Effector memory CD8-positive, alpha-beta T cell (primary cell): ENCODE measurements around the gene GRIP2.

Experiments used
- ATAC-seq: fragments of 150-1000 bp; cut with Tn5 transposase; replicated peaks from 2 replicates; pipeline ENCODE4 v1.10.0; 2021; ENCODE audit warnings: mild to moderate bottlenecking, moderate library complexity
- DNase-seq, 3 experiments: peaks; one replicate each; pipeline ENCODE4 v3.0.0; 2021
- H3K27ac Mint-ChIP-seq, 2 donors: one replicate each; pipeline ENCODE4 v1.8.0; 2022; ENCODE audit warnings: mild to moderate bottlenecking in 2 of 2, mixed read lengths in 2 of 2, moderate library complexity in 2 of 2
- H3K27me3 Mint-ChIP-seq, 2 donors: one replicate each; pipeline ENCODE4 v1.8.0; 2022; ENCODE audit warnings: mixed read lengths in 2 of 2
- H3K36me3 Mint-ChIP-seq: one replicate; pipeline ENCODE4 v1.8.0; 2022; ENCODE audit warnings: mild to moderate bottlenecking, moderate library complexity, mixed read lengths; ENCODE audit not compliant: insufficient read depth
- H3K4me1 Mint-ChIP-seq, 2 donors: one replicate each; pipeline ENCODE4 v1.8.0; 2022; ENCODE audit warnings: low read depth in 2 of 2, mixed read lengths in 2 of 2
- H3K4me3 Mint-ChIP-seq, 2 donors: one replicate each; pipeline ENCODE4 v1.8.0; 2022; ENCODE audit warnings: mild to moderate bottlenecking in 2 of 2, mixed read lengths in 2 of 2, moderate library complexity in 2 of 2
- H3K9me3 Mint-ChIP-seq, 2 donors: one replicate each; pipeline ENCODE4 v1.8.0; 2022; ENCODE audit warnings: mixed read lengths in 2 of 2

GRIP2 gene

DNA sequence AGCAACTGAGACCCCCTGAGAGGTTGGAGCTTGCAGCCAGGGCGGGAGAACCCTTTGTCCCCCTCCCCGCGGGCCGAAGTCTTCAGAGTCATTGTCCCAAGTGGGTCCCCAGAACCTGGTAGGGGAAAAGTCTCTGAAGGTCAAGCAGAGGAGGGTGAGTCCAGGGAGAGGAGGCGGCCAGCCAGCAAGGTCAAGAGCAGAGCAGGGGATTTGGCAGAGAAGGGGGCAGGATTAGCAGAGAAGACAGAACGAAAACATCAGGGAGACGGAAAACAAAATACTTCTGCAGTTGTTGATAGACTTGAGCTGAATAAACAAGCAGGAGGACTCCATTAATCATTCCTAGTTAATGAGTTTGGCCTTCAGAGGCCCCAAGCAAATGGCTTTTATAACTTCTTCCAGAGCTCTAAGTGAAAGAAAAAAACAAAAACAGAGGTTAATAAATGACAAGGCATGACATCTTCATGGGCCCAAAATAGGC is 66.7 kb downstream of the GRIP2 start:
- DNase-seq (no peak), ATAC-seq (no peak)
- Mint-ChIP-seq H3K27me3 (no peaks in the 10 kb centered on the region), H3K27ac (peak overlapping the region in 1 of 2 donors; percentile 41), H3K36me3 (peaks cover 50% of the 10 kb centered on the region), H3K4me1 (no peaks in the 10 kb centered on the region), H3K4me3 (no peak overlapping the region), H3K9me3 (no peaks in the 10 kb centered on the region)

DNA sequence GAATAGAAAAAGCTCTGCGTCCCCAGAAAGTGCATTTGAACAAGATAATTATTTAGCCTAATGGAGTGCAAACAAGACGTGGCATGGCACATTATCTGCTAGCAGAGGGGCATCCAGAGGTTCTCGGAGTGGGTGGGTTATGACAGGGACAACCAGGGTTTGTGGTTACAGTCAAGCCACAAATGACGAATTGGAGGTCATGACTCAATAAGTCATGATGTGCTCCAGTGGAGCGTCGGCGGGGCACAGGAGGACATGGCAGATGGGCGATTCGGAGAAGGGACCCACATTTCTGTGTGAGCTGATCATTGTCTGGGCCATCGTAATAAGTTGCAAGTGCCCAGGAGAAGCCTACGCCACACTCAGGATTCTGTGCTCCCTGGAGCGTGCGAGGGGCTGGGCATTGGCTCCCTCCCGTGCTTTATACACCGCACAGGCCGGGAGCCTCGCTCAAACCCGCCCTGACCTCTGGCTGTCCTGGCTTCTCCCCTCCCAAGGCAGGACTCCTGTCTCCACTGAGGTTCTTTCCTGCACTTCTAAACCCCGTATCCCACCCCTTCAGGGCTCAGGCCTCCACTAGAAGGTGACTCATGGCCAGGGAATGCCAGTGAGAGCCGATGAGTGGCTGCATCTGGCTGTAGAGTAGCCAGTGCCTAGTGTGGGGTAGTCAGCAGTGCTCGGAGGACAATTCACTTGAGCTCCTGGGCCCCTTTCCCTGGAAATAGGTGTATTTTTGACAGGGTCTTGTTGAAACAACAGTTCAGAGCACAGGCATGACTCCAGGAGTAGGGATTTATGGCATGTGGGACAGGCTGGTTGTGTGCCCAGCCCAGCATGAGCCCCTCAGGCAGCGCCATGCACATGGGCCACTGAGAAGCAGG is 67.4 kb downstream of the GRIP2 start:
- DNase-seq (no peak), ATAC-seq (no peak)
- peaks cover 48% of the 10 kb centered on the region for H3K36me3 Mint-ChIP-seq

DNA sequence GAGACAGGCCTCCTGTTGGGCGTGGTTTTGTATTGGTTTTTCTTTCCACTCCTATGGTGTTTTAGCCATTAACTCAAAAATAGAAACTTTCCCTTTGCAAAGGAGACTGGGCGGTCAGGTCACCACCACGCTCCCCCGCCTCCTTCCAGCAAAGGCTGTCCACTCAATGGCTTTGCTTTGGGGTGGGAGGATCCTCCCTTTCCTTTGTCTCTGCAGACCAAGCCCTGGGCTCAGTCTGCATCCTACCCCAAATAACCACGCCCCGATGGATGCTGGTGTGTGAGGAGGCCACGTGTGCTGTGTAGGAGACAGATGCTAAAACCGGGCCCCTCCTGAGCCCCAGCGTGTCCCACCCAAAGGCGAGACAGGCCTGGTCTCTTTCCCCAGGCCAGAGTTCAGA is 68.5 kb downstream of the GRIP2 start:
- Mint-ChIP-seq H3K4me1 (no peaks in the 10 kb centered on the region), H3K27me3 (no peaks in the 10 kb centered on the region), H3K9me3 (no peaks in the 10 kb centered on the region), H3K36me3 (peaks cover 46% of the 10 kb centered on the region), H3K27ac (no peak overlapping the region), H3K4me3 (no peak overlapping the region)
- no peak for DNase-seq
- ATAC-seq: no peak

More for the DNA sequence above, 67.4 kb downstream of the GRIP2 start:
- Mint-ChIP-seq H3K27me3 (no peaks in the 10 kb centered on the region), H3K4me3 (no peak overlapping the region), H3K4me1 (no peaks in the 10 kb centered on the region), H3K27ac (peak overlapping the region in 1 of 2 donors; percentile 41), H3K9me3 (no peaks in the 10 kb centered on the region)

DNA sequence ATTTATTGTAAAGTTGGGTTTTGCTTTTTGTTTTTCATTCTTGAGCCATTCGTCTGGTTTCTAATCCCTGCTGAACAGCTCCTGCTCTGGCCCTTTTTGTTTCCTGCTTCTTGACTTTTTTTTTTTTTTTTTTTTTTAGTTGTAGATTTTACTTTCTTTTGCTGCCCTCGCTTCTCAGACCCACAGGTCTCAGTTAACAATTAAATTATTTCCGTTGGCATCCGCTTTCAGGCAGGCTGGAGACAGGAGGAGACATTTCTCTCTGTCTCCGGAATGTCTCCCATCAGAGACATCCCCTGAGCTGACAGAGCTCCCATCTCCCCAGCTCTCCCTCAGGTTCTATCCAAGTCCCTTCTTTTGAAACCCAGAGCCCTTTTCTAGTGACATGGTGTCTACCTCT is 69.1 kb downstream of the GRIP2 start:
- H3K27ac Mint-ChIP-seq: no peak overlapping the region
- no peak overlapping the region for H3K4me3 Mint-ChIP-seq
- no peaks in the 10 kb centered on the region for H3K9me3 Mint-ChIP-seq
- no peaks in the 10 kb centered on the region for H3K4me1 Mint-ChIP-seq
- no peaks in the 10 kb centered on the region for H3K27me3 Mint-ChIP-seq
- H3K36me3 Mint-ChIP-seq: peaks cover 42% of the 10 kb centered on the region
- ATAC-seq (no peak), DNase-seq (no peak)

DNA sequence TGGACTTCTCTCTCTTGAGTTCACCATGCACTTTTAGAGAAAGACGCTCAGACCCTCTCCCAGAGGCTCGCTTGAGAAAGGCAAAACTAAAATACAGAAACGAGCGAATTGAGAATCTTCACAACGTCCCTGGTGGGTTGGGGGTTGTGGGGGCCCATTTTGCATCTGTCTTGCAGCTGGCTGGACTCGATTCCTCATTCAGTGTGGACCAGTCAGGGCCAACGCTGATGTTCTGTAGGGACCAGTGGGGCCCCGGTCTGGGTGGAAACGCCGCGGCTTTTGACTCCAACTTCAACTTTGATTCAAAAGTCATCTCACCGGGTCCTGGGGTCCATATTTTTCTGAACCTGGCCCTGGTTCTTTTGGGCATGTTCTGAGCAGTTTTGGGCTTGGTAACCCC is 69.7 kb downstream of the GRIP2 start:
- no peaks in the 10 kb centered on the region for H3K9me3 Mint-ChIP-seq
- H3K4me1 Mint-ChIP-seq: no peaks in the 10 kb centered on the region
- DNase-seq (no peak), ATAC-seq (no peak)
- no peaks in the 10 kb centered on the region for H3K27me3 Mint-ChIP-seq
- no peak overlapping the region for H3K4me3 Mint-ChIP-seq
- H3K36me3 Mint-ChIP-seq: peaks cover 38% of the 10 kb centered on the region
- H3K27ac Mint-ChIP-seq: no peak overlapping the region

DNA sequence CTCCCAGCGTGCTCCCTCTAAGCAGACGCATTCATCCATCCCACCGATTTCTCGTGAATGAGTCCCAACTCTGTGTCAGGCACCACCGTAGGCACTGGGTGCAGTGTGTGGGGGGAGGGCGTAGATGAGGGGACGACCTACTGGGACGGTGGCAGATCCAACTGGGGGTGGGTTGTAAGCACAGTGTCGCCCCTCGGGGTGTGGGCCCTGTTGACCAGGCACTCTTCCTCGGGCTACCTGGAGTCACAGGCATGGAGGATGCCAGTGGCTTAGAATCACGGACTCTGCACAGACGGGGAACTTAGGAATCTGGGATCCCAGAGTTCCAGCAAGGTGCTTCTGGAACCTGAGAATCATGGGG is 71.5 kb downstream of the GRIP2 start:
- DNase-seq: no peak
- Mint-ChIP-seq H3K27me3 (no peaks in the 10 kb centered on the region), H3K36me3 (peaks cover 34% of the 10 kb centered on the region)

DNA sequence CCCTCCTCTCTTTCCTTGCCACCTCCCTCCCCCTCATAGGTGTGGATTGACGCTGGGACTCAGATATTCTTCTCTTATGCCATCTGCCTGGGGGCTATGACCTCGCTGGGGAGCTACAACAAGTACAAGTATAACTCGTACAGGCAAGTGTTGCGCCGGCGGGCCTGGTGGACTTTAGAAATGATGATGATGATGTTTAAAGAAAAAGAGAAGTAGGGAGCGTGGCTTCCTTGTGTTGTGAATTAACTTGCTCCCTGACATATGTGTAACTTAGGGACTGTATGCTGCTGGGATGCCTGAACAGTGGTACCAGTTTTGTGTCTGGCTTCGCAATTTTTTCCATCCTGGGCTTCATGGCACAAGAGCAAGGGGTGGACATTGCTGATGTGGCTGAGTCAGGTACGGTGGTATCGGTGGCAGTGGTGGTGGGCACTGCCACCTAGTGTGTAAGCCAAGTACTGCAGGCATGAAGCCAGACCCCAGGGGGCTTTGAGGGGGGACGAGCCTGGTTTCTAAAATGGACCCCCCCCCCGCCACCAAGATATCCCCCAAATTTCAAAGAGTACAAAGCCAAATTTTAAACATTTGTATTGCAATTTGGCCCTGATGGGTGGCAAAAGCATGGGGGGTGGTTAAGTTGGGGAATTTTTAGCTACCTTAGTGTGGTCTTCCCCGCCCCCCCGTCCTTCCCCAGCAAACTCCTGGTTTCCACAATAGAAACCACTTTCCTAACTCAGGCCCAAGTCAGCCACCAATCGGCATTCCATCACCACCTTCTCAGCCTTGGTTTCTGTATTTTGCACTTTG is 72.1 kb downstream of the GRIP2 start:
- Mint-ChIP-seq H3K4me1 (no peaks in the 10 kb centered on the region), H3K9me3 (no peaks in the 10 kb centered on the region), H3K27me3 (no peaks in the 10 kb centered on the region), H3K27ac (no peak overlapping the region), H3K36me3 (peaks cover 31% of the 10 kb centered on the region), H3K4me3 (no peak overlapping the region)
- ATAC-seq (peak; percentile 61), DNase-seq (peak; percentile 15 to 47 (median 42))

More for the DNA sequence above, 71.5 kb downstream of the GRIP2 start:
- no peak for ATAC-seq
- H3K4me3 Mint-ChIP-seq: no peak overlapping the region
- no peak overlapping the region for H3K27ac Mint-ChIP-seq
- no peaks in the 10 kb centered on the region for H3K4me1 Mint-ChIP-seq
- no peaks in the 10 kb centered on the region for H3K9me3 Mint-ChIP-seq

DNA sequence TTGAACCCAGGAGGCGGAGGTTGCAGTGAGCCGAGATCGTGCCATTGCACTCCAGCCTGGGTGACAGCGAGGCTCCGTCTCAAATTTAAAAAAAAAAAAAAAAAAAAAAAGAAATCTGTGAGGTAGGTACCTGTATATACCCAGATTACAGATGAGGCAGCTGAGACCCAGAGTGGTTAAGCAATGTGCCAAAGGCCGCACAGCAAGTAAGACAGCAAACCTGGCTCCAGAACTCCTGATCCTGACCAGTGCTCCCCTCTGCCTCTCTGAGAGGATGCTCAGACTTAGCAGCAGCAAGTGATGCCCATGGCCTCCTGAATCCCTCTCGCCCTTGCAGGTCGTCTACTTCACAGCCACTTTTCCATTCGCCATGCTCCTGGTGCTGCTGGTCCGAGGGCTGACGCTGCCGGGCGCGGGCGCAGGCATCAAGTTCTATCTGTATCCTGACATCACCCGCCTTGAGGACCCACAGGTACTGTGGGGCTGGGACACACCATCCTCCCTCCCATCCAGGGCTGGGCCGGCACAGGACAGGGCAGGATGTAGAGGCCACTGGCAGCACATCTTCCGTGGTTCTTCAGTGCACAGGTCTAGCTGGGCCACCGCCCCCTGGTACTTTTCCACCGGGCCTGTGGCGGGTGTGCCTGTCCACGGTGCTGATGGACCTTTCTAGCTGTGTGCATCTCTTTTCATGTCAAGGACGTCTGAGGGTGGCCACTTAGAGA is 73.8 kb downstream of the GRIP2 start:
- Mint-ChIP-seq H3K27ac (no peak overlapping the region), H3K36me3 (peaks cover 29% of the 10 kb centered on the region), H3K4me3 (no peak overlapping the region), H3K9me3 (no peaks in the 10 kb centered on the region), H3K4me1 (peaks cover 0 to 3% of the 10 kb centered on the region in 2 donors), H3K27me3 (no peaks in the 10 kb centered on the region)
- ATAC-seq (no peak), DNase-seq (no peak)

DNA sequence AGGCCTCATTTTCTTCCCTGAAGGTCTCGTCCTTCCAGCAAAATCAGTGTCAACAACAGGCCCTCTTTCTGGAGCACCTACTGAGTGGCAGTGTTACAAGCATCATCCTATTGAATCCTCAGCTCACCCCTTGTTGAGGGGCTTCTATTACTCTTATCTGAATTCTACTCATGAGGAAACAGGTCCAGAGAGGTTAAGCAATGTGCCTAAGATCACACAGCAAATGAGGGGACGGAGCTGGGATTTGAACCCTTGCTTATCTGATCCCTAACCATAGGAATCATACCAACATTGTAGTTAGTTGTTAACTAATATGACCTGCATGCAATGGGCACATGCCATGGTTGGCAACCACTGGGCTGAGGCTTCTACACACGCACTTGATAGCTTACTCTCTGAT is 74.7 kb downstream of the GRIP2 start:
- H3K36me3 Mint-ChIP-seq: peaks cover 28% of the 10 kb centered on the region

DNA sequence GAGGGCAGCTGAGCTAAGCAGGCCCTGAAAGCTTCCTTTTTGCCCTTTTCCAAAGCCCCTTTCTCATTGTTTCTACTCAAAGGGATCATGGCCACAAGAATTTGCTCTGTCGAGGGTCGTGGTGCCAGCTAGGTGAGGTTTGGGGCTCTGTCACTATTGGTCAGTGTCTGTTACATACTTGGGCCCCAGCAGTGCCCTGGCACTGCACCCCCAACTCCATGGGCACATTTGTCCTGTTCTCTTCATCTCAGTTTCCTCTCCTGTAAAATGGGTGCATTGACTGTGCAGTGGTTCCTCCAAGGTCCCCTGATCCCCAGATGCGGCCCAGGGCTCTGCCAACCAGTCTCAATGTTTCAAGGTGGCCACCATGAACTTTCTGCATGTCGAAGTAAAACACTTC is 75.6 kb downstream of the GRIP2 start:
- no peaks in the 10 kb centered on the region for H3K27me3 Mint-ChIP-seq
- H3K36me3 Mint-ChIP-seq: peaks cover 26% of the 10 kb centered on the region
- H3K9me3 Mint-ChIP-seq: no peaks in the 10 kb centered on the region
- no peak overlapping the region for H3K27ac Mint-ChIP-seq
- DNase-seq (no peak), ATAC-seq (no peak)
- H3K4me1 Mint-ChIP-seq: peaks cover 0 to 6% of the 10 kb centered on the region in 2 donors
- H3K4me3 Mint-ChIP-seq: no peak overlapping the region

More for the DNA sequence above, 74.7 kb downstream of the GRIP2 start:
- DNase-seq (no peak), ATAC-seq (no peak)
- H3K27ac Mint-ChIP-seq: no peak overlapping the region
- peaks cover 0 to 3% of the 10 kb centered on the region in 2 donors for H3K4me1 Mint-ChIP-seq
- no peaks in the 10 kb centered on the region for H3K27me3 Mint-ChIP-seq
- no peaks in the 10 kb centered on the region for H3K9me3 Mint-ChIP-seq
- no peak overlapping the region for H3K4me3 Mint-ChIP-seq

DNA sequence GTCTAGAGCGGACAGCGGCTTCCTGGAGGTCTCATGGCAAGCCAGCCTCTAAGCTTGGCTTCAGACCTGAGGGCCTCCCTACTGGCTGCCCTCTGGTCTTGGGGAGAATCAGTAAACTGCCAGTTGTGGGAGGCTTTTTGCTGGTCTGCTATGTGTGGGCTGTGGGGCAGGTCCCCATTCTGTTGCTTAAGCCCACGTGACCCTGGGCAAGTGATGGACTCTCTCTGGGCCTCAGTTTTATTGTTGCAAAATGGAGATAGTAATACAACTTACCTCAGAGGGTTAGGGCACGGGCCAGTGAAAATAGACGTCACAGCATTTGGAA is 76.0 kb downstream of the GRIP2 start:
- Mint-ChIP-seq H3K27me3 (no peaks in the 10 kb centered on the region), H3K9me3 (no peaks in the 10 kb centered on the region), H3K4me1 (peaks cover 0 to 6% of the 10 kb centered on the region in 2 donors), H3K36me3 (peaks cover 22% of the 10 kb centered on the region), H3K27ac (no peak overlapping the region), H3K4me3 (no peak overlapping the region)
- no peak for ATAC-seq
- no peak for DNase-seq

DNA sequence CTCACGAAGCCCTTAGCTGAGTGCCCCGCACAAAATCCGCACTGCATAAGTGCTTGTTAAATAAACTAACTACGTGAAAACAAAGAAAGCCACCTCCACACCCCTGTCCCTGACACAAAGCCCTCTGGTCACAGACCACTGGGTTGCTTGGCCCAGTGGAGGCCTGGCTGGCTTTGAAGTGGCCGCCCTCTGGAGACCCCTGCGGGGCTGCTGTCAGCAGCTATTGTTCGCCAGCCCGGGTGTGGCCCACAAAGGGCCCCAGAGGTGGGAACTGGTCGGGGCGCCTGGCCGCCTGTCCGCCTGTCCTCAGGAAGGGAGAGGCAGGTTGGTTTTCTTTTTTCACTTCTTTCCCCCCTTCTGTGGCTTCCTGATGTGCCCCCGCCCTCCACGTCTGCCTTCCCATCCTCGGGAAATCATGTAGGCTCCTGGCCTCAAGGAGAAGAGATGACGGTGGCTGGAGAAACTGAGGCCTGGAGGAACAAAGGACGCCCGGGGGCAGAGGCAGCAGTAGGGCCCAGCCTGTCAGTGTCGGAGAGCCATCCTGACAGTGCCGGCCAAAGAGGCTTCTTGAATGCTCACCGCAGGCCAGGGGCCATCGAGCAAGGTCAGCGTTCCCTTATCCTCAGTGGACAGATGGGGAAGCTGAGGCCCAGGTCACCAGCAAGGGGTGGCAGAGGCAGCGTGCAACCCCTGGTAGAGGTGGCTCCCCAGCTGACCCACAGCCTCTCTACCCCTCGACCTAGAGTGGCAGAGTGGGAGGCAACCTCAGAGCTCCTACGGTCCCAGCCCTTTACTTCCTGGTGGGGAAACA is 76.6 kb downstream of the GRIP2 start:
- H3K36me3 Mint-ChIP-seq: peaks cover 21% of the 10 kb centered on the region
- ATAC-seq (no peak), DNase-seq (no peak)
- peaks cover 0 to 6% of the 10 kb centered on the region in 2 donors for H3K4me1 Mint-ChIP-seq
- peak overlapping the region; percentile 46 to 77 for H3K27ac Mint-ChIP-seq
- no peak overlapping the region for H3K4me3 Mint-ChIP-seq
- no peaks in the 10 kb centered on the region for H3K9me3 Mint-ChIP-seq
- H3K27me3 Mint-ChIP-seq: no peaks in the 10 kb centered on the region

DNA sequence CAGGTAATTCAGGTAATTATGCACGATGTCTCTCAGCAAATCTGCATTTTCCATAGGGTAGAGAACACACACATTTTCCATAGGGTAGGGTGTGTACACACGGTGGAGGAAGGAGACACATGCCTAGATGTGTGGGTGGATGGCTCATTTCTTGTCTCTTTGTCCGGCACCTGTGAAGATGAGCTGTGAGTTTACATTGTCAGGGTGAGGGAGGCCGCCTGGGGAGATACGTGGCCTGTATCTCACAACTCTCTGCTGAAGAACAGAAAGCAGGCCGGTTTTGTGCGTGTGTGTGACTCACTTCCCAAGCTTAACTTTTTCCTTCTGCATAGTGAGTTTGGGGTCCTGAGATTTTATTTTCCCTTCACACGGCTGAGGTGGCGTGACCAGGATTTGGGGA is 77.4 kb downstream of the GRIP2 start:
- H3K36me3 Mint-ChIP-seq: peaks cover 17% of the 10 kb centered on the region
- ATAC-seq (no peak), DNase-seq (no peak)
- H3K27me3 Mint-ChIP-seq: no peaks in the 10 kb centered on the region
- peak overlapping the region in 1 of 2 donors; percentile 77 for H3K27ac Mint-ChIP-seq
- no peaks in the 10 kb centered on the region for H3K9me3 Mint-ChIP-seq
- H3K4me1 Mint-ChIP-seq: peaks cover 3 to 9% of the 10 kb centered on the region in 2 donors
- no peak overlapping the region for H3K4me3 Mint-ChIP-seq
